GM12872 (cell line): ENCODE data around the gene FREY1.

Experiments used
- TF ChIP-seq, protein P1 (sequence below): IDR thresholded peaks from 3 replicates; pipeline ENCODE4 v1.5.1; 2011; ENCODE audit warnings: low read depth, mild to moderate bottlenecking, low read length, moderate library complexity; ENCODE audit not compliant: insufficient read depth

FREY1 gene

DNA sequence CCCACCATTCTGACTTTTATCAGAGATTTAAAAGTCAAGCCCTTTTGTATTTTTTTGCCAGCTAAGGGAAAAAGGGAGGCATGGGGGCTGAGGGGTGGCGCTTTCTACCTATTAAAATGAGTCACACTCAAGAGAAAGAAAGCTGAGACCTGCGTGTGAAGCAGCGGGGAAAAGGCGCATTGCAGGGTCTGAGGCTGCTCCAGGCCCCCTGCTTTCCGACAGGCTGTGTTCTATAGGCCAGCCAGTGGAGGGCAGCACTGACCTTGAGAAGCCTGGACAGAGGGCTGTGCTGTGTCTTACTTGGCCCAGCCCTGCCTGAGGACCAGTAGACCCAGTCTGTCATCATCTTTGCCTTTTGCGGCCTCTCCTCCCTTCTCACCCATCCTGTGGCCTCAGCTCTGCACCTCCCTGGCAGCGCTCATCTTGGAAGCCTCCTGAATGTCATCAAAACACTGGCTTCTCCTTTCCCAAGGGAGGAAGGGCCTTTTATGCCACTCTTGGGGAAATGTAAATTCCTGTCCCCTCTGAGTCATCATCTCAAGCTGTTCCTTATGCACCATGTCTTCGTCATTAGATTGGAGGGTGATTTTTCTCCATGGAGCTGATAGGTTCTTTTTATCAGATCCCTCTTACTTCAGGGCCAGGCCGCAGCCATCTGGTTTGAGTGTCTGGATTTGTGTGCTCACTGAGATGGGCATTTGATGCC is 34.3 kb downstream of the FREY1 start:
- TF ChIP-seq, protein P1, sequence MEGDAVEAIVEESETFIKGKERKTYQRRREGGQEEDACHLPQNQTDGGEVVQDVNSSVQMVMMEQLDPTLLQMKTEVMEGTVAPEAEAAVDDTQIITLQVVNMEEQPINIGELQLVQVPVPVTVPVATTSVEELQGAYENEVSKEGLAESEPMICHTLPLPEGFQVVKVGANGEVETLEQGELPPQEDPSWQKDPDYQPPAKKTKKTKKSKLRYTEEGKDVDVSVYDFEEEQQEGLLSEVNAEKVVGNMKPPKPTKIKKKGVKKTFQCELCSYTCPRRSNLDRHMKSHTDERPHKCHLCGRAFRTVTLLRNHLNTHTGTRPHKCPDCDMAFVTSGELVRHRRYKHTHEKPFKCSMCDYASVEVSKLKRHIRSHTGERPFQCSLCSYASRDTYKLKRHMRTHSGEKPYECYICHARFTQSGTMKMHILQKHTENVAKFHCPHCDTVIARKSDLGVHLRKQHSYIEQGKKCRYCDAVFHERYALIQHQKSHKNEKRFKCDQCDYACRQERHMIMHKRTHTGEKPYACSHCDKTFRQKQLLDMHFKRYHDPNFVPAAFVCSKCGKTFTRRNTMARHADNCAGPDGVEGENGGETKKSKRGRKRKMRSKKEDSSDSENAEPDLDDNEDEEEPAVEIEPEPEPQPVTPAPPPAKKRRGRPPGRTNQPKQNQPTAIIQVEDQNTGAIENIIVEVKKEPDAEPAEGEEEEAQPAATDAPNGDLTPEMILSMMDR: peak; percentile 74

DNA sequence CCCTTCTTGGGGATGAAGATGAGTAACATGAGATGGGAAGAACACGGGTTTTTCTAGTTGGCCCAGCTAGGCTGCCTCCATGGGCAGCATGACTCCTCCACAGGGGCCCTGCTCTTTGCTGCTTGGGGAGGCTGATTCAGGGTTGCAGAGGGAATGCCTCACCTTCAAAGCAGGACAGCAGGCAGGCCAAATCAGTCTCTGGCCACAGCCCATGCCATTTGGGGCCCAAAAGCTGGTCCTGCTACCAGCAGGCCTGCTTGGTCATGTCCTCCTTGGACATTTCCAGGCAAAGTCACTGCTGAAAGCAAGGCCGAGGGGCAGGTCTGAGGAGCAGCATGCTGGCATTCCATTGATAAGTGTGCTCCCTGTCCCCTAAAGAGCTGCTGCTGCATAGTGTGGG is 35.4 kb downstream of the FREY1 start:
- TF ChIP-seq, protein P1: no peak

DNA sequence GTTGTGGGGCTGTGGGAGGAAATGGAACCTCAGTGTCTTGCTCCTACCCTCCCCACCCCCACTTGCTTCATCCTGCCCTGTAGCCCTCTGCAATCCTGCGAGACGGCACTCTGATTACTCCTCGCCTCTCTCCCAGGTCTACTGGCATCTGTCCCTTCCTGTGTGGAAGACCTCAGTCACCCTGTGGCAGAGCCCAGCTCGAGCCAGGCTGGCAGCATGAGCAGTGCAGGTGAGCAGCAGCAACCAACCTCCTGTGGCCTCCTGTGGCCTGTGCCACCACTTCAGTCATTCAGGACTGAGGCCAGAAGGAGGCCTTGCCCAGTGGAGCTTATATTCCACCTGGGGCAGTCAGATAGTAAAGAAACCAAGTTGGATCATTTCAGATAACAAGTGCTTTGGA is 36.4 kb downstream of the FREY1 start:
- TF ChIP-seq, protein P1: no peak

DNA sequence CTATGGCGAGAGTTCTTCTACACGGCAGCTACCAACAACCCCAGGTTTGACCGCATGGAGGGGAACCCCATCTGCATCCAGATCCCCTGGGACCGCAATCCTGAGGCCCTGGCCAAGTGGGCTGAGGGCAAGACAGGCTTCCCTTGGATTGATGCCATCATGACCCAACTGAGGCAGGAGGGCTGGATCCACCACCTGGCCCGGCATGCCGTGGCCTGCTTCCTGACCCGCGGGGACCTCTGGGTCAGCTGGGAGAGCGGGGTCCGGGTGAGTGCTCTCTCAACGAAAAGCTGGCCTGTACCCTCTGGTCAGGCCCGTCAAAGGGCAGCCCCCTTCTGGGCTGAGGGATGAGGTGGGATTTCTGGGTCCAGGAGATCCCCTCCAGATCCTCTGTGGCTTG is 37.5 kb downstream of the FREY1 start:
- TF ChIP-seq, protein P1: no peak

DNA sequence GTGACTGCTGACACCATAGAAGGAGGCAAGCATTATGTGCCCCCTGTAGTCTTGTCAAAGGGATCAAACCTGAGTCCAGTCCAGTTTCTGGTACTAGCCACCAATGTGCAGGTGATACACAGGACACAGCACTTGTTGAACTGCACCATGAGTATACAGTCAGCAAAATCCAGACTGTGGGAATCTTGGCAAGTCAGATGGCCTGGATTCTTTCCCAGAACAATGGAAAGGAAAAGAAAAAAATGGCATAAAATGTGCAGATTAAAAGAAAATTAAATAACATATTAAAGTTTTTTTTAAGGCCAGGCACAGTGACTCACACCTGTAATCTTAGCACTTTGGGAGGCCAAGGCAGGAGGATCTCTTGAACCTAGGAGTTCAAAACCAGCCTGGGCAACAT is 43.0 kb downstream of the FREY1 start:
- TF ChIP-seq, protein P1: no peak

DNA sequence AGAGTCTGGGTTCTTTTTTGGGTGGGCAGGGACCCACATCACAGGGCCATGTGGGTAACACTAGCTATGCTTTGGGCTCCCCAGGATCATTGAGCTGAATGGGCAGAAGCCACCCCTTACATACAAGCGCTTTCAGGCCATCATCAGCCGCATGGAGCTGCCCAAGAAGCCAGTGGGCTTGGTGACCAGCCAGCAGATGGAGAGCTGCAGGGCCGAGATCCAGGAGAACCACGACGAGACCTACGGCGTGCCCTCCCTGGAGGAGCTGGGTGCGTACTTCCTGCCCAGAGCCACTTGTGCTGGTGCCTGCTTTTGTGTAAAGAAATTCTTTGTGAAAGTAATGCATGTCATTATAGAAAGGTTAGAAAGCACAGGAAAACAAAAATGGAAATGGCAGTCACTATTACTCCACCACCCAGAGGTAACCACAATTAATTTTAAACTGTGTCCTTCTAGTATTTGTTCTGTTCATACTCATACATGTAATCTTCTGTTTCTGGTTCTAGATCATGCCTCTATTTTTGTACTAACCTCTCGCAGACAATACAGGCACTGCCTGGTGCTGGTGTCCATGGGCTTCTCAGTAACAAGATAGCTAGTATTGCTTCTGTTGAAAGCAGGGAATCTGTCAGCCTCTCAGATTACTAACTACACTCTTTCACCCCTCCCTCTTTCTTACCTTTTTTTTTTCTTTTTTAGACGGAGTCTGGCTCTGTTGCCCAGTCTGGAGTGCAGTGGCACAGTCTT is 46.1 kb downstream of the FREY1 start:
- TF ChIP-seq, protein P1: no peak

DNA sequence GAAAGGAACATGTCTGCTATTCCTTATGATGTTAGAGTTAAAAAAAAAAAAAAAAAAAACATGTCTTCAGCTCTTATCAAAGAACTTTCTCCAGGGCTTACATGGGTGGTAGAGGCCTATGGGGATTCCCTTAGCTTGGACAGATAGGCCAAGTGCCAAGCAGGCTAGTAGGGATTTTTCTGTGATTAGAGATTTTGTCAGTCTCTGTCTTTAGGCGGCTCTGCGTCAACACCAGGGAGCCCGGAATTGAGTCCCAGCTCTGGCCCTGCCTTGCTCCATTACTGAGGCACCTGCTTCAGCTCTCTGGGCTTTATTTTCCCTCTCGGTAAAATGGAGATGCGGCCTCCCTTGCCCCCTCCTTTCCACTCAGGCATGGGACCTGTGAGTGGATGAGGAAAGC is 46.7 kb downstream of the FREY1 start:
- TF ChIP-seq, protein P1: no peak
